GM23338 (cell line): Measurements from ENCODE around the gene ATP10B. TPM values are rescaled to one million over a fixed set of nuclear protein-coding genes. Genes with fewer than 3 reads are reported as not detected.

Experiments used
- ATAC-seq: fragments of 200-7000 bp; cut with Tn5 transposase; 3 replicates; pipeline ENCODE4 v1.9.1; 2020
- DNase-seq: peaks from one replicate; pipeline ENCODE4 v3.0.0-alpha.2; 2015; ENCODE audit warnings: low spot score
- H2AFZ ChIP-seq: fragments of 200-600 bp; sonication (generic); 2 replicates; pipeline ENCODE4 v1.8.0; 2016; ENCODE audit warnings: antibody characterized with exemption, mild to moderate bottlenecking, moderate library complexity
- H3F3A ChIP-seq: fragments of 200-600 bp; sonication (generic); replicated peaks from 2 replicates; pipeline ENCODE4 v1.8.0; 2017; ENCODE audit warnings: antibody characterized with exemption, mixed run types, low read depth
- H3K27ac ChIP-seq: fragments of 200-600 bp; sonication (generic); 2 replicates; pipeline ENCODE4 v1.6.1; 2016; ENCODE audit warnings: low read depth
- H3K27me3 ChIP-seq: fragments of 200-600 bp; sonication (generic); 2 replicates; pipeline ENCODE4 v1.8.0; 2016; ENCODE audit warnings: mild to moderate bottlenecking, mixed run types, moderate library complexity; ENCODE audit not compliant: insufficient read depth
- H3K36me3 ChIP-seq: fragments of 200-600 bp; sonication (generic); 2 replicates; pipeline ENCODE4 v1.8.0; 2016; ENCODE audit warnings: mild to moderate bottlenecking; ENCODE audit not compliant: insufficient read depth
- H3K4me1 ChIP-seq: fragments of 200-600 bp; sonication (generic); 2 replicates; pipeline ENCODE4 v1.8.0; 2016; ENCODE audit warnings: mild to moderate bottlenecking, moderate library complexity; ENCODE audit not compliant: insufficient read depth
- H3K4me2 ChIP-seq: fragments of 200-600 bp; sonication (generic); 2 replicates; pipeline ENCODE4 v1.7.1; 2017; ENCODE audit warnings: mixed run types
- H3K4me3 ChIP-seq: fragments of 200-600 bp; sonication (generic); 2 replicates; pipeline ENCODE4 v1.6.1; 2016; ENCODE audit warnings: mixed run types
- H3K79me2 ChIP-seq: fragments of 200-600 bp; sonication (generic); replicated peaks from 2 replicates; pipeline ENCODE4 v1.8.0; 2017; ENCODE audit warnings: mild to moderate bottlenecking; ENCODE audit not compliant: insufficient read depth
- H3K9me2 ChIP-seq: fragments of 200-600 bp; sonication (generic); 2 replicates; pipeline ENCODE4 v1.8.0; 2017; ENCODE audit not compliant: insufficient read depth
- H4K20me1 ChIP-seq: fragments of 200-600 bp; sonication (generic); replicated peaks from 2 replicates; pipeline ENCODE4 v1.8.0; 2017; ENCODE audit warnings: mild to moderate bottlenecking; ENCODE audit not compliant: insufficient read depth
- H3K27ac Mint-ChIP-seq: 2 replicates; pipeline ENCODE4 v1.8.0; 2020; ENCODE audit warnings: inconsistent platforms, mild to moderate bottlenecking, moderate library complexity, mixed read lengths
- H3K27me3 Mint-ChIP-seq: 3 replicates; pipeline ENCODE4 v1.8.0; 2022; ENCODE audit warnings: low read depth, mild to moderate bottlenecking, moderate library complexity, mixed read lengths, inconsistent platforms; ENCODE audit not compliant: insufficient read depth, poor library complexity
- H3K36me3 Mint-ChIP-seq: 3 replicates; pipeline ENCODE4 v1.8.0; 2021; ENCODE audit warnings: low read depth, mild to moderate bottlenecking, inconsistent platforms, moderate library complexity, mixed read lengths
- H3K4me1 Mint-ChIP-seq: 3 replicates; pipeline ENCODE4 v1.8.0; 2020; ENCODE audit warnings: mild to moderate bottlenecking, inconsistent platforms, mixed read lengths
- H3K4me3 Mint-ChIP-seq: 3 replicates; pipeline ENCODE4 v1.8.0; 2021; ENCODE audit warnings: moderate library complexity, mild to moderate bottlenecking, inconsistent platforms, mixed read lengths
- H3K9me3 Mint-ChIP-seq: 3 replicates; pipeline ENCODE4 v1.8.0; 2020; ENCODE audit warnings: moderate library complexity, mild to moderate bottlenecking, inconsistent platforms, mixed read lengths
- CREB1 ChIP-seq: fragments of 250-450 bp; sonication (Bioruptor Pico); IDR thresholded peaks from 2 replicates; pipeline ENCODE4 v1.5.0; 2020; ENCODE audit warnings: low read depth, mild to moderate bottlenecking, moderate library complexity
- EZH2 ChIP-seq: fragments of 200-600 bp; sonication (generic); IDR thresholded peaks from one replicate; pipeline ENCODE4 v1.8.0; 2017; ENCODE audit warnings: antibody characterized with exemption, mild to moderate bottlenecking, low read depth; ENCODE audit not compliant: unreplicated experiment
- JUNB ChIP-seq: IDR thresholded peaks from one replicate; pipeline ENCODE4 v1.6.1; 2016; ENCODE audit warnings: antibody characterized with exemption; ENCODE audit not compliant: unreplicated experiment
- ZNF331 ChIP-seq: fragments of 250-450 bp; sonication (Bioruptor Pico); IDR thresholded peaks from 2 replicates; pipeline ENCODE4 v1.5.0; 2020; ENCODE audit warnings: low read depth, mild to moderate bottlenecking, moderate library complexity
- ZNF462 ChIP-seq: fragments of 250-450 bp; sonication (Bioruptor Pico); IDR thresholded peaks from 2 replicates; pipeline ENCODE4 v1.5.0; 2020; ENCODE audit warnings: mild to moderate bottlenecking, moderate library complexity
- polyA plus RNA-seq: library from polyadenylated mRNA; unstranded; fragments of >200 nt; fragmentation: Nextera tagmentation; extraction: Ambion mirVana; gene quantifications from 2 replicates; pipeline ENCODE4 v1.2.1, GENCODE V29; 2016
- total RNA-seq: library from RNA; depleted of rRNA; stranded (reverse); fragments of >200 nt; shearing (Covaris generic); gene quantifications from 2 replicates; pipeline ENCODE4 v1.2.3, GENCODE V29; 2014

The ATP10B gene
- total and polyA plus RNA-seq, 2 experiments from 2014 or later = 0.11 to 0.14 TPM

DNA sequence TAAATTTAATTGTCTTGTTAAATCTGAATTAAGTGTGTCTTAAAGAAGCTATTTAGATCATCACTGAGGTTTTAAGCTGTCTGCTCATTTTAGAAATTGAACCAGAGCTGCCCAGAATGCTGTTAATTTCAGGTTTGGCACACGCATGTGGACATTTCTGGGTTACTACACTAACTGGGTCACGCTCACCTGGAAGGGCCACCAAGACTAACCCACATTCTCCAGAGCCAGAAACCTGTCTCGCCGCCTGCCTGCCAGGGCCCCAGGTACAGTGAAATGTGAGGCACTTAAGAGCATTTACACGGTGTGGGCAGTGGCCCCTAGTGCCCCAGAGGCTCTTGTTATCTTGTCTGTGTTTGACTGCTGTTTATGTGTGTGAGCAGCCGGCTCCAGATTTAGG is 46.6 kb downstream of the ATP10B start:
- no peak overlapping the region for H3K4me3 ChIP-seq

More for the DNA sequence above, 46.6 kb downstream of the ATP10B start:
- no peak for ATAC-seq
- no peaks in the 10 kb centered on the region for H3K4me1 Mint-ChIP-seq
- Histone ChIP-seq H3K27me3 (no peaks in the 10 kb centered on the region), H2AFZ (no peak overlapping the region), H3K79me2 (no peaks in the 10 kb centered on the region), H3K4me2 (no peak overlapping the region), H3K4me1 (0 out of 2 replicates have a peak, but pooled peaks cover under 1% of the 10 kb centered on the region), H3K27ac (no peak overlapping the region), H3F3A (no peaks in the 10 kb centered on the region), H3K36me3 (no peaks in the 10 kb centered on the region), H3K9me2 (no peaks in the 10 kb centered on the region), H4K20me1 (no peaks in the 10 kb centered on the region)
- no peak overlapping the region for H3K4me3 Mint-ChIP-seq
- no peaks in the 10 kb centered on the region for H3K9me3 Mint-ChIP-seq
- no peaks in the 10 kb centered on the region for H3K36me3 Mint-ChIP-seq
- TF ChIP-seq CREB1 (CRISPR knock-in tag) (no peak), ZNF462 (CRISPR knock-in tag) (no peak), ZNF331 (no peak), EZH2 (no peak), JUNB (no peak)
- DNase-seq = no peak
- H3K27me3 Mint-ChIP-seq = no peaks in the 10 kb centered on the region
- peak overlapping the region; percentile 33; the same call in 1 of the 2 replicates for H3K27ac Mint-ChIP-seq
